Measurements from ENCODE around the gene PPM1M. TPM values are rescaled to one million over a fixed set of nuclear protein-coding genes. Genes with fewer than 3 reads are reported as not detected.
A peak's percentile ranks its signal among the peaks of the same experiment; 100 is the strongest.

PPM1M gene
- total RNA-seq, 1 donor from 2014 or later, result 24.8 TPM

- no peak for DNase-seq (ENCODE audit: low spot score)
Observed at GRCh38 chr3:52295671-52296208, 50.2 kb downstream of the PPM1M start.

- no peak for DNase-seq (ENCODE audit: low spot score)
Observed at GRCh38 chr3:52297242-52298148, 51.9 kb downstream of the PPM1M start.

GRCh38 chr3:52298149-52299098 is 52.9 kb downstream of the PPM1M start:
- DNase-seq (ENCODE audit: low spot score), result peak; percentile 22

DNA sequence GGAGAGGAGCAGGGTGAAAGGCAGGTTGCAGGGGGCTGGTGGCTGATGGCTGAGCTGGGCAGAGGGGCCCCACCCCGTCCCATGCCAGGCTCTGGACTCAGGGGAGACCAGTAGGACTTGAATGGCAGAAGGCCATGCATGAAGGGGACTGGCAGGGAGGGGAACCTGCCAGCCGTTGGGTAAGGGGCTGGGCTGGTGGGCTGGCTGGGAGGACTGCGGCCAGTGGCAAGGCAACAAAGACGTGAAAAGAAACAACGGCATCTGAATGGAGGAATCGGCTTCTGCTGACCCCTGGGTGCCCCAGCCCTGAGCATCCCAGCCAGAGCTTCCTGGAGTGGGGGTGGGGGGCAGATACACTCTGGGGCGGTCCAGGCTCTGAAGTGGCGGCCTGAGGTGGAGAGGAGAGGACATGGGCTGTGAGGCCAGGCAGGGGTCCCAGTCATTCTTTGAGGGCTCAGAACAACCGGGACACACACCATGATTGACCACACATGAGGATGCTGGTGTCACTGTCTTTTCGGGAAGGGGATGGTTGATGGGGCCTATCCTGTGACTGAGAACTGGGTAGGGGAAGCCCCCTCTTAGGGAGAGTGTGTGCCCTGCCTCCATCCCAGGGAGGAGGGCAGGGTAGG is 53.8 kb downstream of the PPM1M start:
- DNase-seq (ENCODE audit: low spot score), result no peak

Other genes starting within 250 kb of the PPM1M start
- 786 TPM for gene RPL29, start 249.9 kb upstream of the PPM1M start, total RNA-seq (ENCODE audit: insufficient read depth, low replicate concordance)
- gene DUSP7, start 189.2 kb upstream of the PPM1M start, total RNA-seq (ENCODE audit: insufficient read depth, low replicate concordance), result 11.6 TPM
- gene POC1A, start 91.3 kb upstream of the PPM1M start, total RNA-seq (ENCODE audit: insufficient read depth, low replicate concordance), result 3.1 TPM
- gene ALAS1, start 47.6 kb upstream of the PPM1M start, total RNA-seq (ENCODE audit: insufficient read depth, low replicate concordance), result 22.4 TPM
- gene TLR9, start 20.1 kb upstream of the PPM1M start, total RNA-seq (ENCODE audit: insufficient read depth, low replicate concordance), result 0.24 TPM
- 40.7 TPM for gene TWF2, start 6.6 kb upstream of the PPM1M start, total RNA-seq (ENCODE audit: insufficient read depth, low replicate concordance)
- 39.0 TPM for gene WDR82, start 32.9 kb downstream of the PPM1M start, total RNA-seq (ENCODE audit: insufficient read depth, low replicate concordance)
- gene GLYCTK, start 42.1 kb downstream of the PPM1M start, total RNA-seq (ENCODE audit: insufficient read depth, low replicate concordance), result 7.2 TPM
- 2.9 TPM for gene DNAH1, start 70.6 kb downstream of the PPM1M start, total RNA-seq (ENCODE audit: insufficient read depth, low replicate concordance)
- 49.1 TPM for gene BAP1, start 164.2 kb downstream of the PPM1M start, total RNA-seq (ENCODE audit: insufficient read depth, low replicate concordance)
- 1.9 TPM for gene PHF7, start 164.9 kb downstream of the PPM1M start, total RNA-seq (ENCODE audit: insufficient read depth, low replicate concordance)
- 1.4 TPM for gene SEMA3G, start 199.3 kb downstream of the PPM1M start, total RNA-seq (ENCODE audit: insufficient read depth, low replicate concordance)
- 2.2 TPM for gene TNNC1, start 208.3 kb downstream of the PPM1M start, total RNA-seq (ENCODE audit: insufficient read depth, low replicate concordance)
- 61.4 TPM for gene NISCH, start 209.8 kb downstream of the PPM1M start, total RNA-seq (ENCODE audit: insufficient read depth, low replicate concordance)
- 143 TPM for gene STAB1, start 249.6 kb downstream of the PPM1M start, total RNA-seq (ENCODE audit: insufficient read depth, low replicate concordance)